Glomerular visceral epithelial cell (primary cell): ENCODE data around the gene GSK3B.

Source experiments
- DNase-seq: peaks from one replicate; pipeline ENCODE4 v3.0.0-alpha.2; 2016; ENCODE audit errors: extremely low spot score

The GSK3B gene

GRCh38 chr3:120095979-120096426 is 1.8 kb upstream of the GSK3B start:
- no peak for DNase-seq

GRCh38 chr3:120095226-120095978 is 1.2 kb upstream of the GSK3B start:
- peak; percentile 94 for DNase-seq

- no peak for DNase-seq
These were observed 554 bp upstream of the GSK3B start for GRCh38 chr3:120094776-120095225.

- DNase-seq, result peak; percentile 25
These were observed 932 bp downstream of the GSK3B start for GRCh38 chr3:120093119-120093910.

- DNase-seq, result no peak
These were observed 1.8 kb downstream of the GSK3B start for GRCh38 chr3:120092474-120092873.

- no peak for DNase-seq
These were observed 3.8 kb downstream of the GSK3B start for GRCh38 chr3:120090422-120090821.

- DNase-seq, result no peak
These were observed 5.2 kb downstream of the GSK3B start for GRCh38 chr3:120089089-120089488.

- DNase-seq, result no peak
These were observed 5.6 kb downstream of the GSK3B start for GRCh38 chr3:120088622-120089021.

- DNase-seq, result no peak
These were observed 12.5 kb downstream of the GSK3B start for GRCh38 chr3:120081719-120082118.

GRCh38 chr3:120080836-120081235 is 13.4 kb downstream of the GSK3B start:
- no peak for DNase-seq

GRCh38 chr3:120077731-120078130 is 16.5 kb downstream of the GSK3B start:
- DNase-seq, result no peak

GRCh38 chr3:120072867-120073525 is 21.3 kb downstream of the GSK3B start:
- DNase-seq, result no peak

- no peak for DNase-seq
These were observed 23.0 kb downstream of the GSK3B start for GRCh38 chr3:120071259-120071658.

- no peak for DNase-seq
These were observed 23.8 kb downstream of the GSK3B start for GRCh38 chr3:120070263-120070981.

GRCh38 chr3:120067083-120067482 is 27.2 kb downstream of the GSK3B start:
- DNase-seq, result no peak

- DNase-seq, result no peak
These were observed 27.6 kb downstream of the GSK3B start for GRCh38 chr3:120066634-120067033.

GRCh38 chr3:120064641-120065040 is 29.6 kb downstream of the GSK3B start:
- DNase-seq, result no peak

GRCh38 chr3:120062474-120062873 is 31.8 kb downstream of the GSK3B start:
- no peak for DNase-seq

GRCh38 chr3:120059081-120059864 is 35.0 kb downstream of the GSK3B start:
- no peak for DNase-seq

- no peak for DNase-seq
These were observed 36.6 kb downstream of the GSK3B start for GRCh38 chr3:120057626-120058025.

- DNase-seq, result no peak
These were observed 37.2 kb downstream of the GSK3B start for GRCh38 chr3:120057029-120057428.
